Measurements from ENCODE around the gene TRERF1.

GRCh38 chr6:42434237-42434636, 17.5 kb downstream of the TRERF1 start:
- TF ChIP-seq CTCF (IDR thresholded peaks at IDR 0.05) = no peak
- TF ChIP-seq POLR2A (IDR thresholded peaks at IDR 0.05) = no peak
- no peak for TF ChIP-seq POLR2AphosphoS5 (IDR thresholded peaks at IDR 0.05)

Measured in prostate gland (tissue), 2 donors.